ENCODE results near the gene CDH23.

Gene CDH23

GRCh38 chr10:71443676-71444075, 47.0 kb downstream of the CDH23 start:
- no peak for DNase-seq

GRCh38 chr10:71444284-71445054, 47.7 kb downstream of the CDH23 start:
- no peak for DNase-seq

DNA sequence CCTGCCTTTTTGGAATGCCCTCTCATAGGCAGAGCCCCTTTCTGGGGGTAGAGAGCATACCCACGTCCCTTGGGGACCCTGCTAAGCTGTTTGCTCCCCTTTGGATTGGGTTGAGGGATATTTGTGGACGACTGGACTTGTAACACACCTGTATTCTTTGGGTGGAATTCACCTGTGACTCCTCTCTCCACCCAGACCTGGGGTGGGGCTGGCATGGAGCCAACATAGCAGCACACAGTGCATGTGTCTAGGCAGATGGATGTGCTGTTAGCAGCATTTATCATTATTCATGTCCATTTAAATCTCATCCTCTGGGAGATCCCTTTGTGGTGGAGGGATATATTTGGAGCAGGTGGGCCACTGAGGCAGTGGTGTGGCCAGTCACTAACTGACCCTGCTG, 51.0 kb downstream of the CDH23 start:
- no peak for DNase-seq

DNA sequence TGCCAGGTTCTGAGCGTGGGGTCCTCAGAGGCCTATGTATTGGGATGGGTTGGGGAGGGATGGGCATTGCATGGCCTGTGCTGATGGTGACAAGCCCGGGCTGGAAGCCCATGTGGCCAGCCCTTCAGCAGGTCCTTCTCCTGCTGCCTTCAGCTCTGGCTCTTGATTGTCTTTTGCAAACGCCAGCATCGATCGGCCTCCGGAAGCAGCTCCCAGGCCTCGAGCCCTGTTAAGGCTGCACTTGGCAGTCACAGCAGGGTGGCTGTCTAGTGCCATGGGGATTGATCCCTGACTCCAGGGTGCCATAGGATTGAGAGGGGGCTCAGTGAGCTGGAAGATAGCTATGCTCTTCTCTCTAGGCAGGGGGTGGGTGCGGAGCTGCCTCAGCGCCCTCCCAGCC, 51.4 kb downstream of the CDH23 start:
- no peak for DNase-seq

DNA sequence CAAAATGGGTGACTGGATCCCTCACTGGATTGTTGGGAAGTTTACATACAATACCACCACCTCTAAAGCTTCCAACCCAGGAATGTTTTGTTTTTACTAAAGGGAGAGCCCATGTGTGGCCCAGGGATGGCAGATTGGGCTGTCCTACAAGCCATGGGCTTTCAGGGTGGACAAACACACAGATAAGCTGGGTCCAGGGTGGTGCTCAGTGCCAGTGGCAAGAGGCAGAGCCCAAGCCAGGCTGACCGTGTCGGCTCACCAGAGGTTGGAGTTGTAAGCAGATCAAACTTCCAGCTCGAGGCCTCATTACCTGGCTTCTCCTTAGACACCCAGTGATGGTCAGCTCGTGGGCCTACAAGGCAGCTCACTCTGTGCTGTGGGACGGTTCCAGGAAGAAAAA, 52.3 kb downstream of the CDH23 start:
- DNase-seq, result no peak

DNA sequence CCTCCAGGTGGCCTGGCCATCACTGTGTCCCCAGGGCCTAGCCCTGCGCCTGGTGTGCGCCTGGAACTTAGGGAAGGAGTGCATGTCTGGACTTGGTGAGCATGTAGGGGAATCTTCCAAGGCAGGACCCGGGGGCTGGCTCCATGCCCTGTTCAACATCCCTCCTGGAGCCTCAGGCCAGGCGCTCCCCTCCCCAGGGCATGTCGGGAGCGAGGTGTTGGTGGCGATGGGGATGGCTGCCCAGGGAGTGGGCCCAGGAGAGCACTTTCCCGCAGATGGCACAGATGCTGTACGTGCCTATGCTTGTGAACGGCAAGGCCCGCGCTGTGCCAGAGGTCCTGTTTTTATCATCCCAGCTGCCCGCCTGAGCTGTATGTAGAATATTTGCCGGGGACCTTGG, 55.0 kb downstream of the CDH23 start:
- DNase-seq, result no peak

- no peak for DNase-seq
These were observed 56.5 kb downstream of the CDH23 start for GRCh38 chr10:71453186-71453585.

DNA sequence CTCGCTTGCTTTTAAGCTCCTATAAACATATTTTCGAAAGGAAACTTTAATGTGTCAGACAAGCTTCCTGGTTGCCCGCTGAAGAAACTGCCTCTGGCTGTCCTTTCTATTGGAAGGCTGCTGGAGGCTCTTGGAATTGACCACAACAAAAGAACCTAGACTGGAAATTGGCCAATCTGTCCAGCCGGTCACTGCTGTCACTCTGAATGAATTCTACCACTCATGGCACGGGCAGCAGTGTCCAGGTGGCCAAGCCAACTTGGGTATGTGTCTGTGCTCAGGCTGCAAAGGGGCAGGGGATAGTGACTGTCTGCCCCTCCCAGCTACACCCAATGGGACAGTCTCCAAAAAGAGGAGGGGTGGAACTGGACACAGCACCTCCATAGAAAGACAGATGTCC, 57.6 kb downstream of the CDH23 start:
- DNase-seq, result no peak

DNA sequence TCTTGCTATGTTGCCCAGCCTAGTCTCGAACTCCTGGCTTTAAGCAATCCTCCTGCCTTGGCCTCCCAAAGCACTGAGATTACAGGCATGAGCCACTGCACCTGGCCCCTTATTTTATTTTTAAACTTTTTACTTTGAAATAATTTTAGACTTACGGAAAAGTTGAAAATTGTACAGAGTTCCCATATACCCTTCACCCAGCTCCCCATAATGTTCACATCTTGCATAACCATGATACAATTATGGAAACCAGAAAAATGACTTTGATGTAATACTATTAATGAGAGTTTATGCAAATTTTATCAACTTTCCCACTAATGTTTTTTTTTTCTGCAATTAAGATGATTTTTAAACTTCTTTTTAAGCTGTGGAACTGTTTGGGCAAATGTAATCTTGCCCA, 58.3 kb downstream of the CDH23 start:
- DNase-seq, result no peak

- DNase-seq, result no peak
These were observed 59.9 kb downstream of the CDH23 start for GRCh38 chr10:71456631-71457030.

DNA sequence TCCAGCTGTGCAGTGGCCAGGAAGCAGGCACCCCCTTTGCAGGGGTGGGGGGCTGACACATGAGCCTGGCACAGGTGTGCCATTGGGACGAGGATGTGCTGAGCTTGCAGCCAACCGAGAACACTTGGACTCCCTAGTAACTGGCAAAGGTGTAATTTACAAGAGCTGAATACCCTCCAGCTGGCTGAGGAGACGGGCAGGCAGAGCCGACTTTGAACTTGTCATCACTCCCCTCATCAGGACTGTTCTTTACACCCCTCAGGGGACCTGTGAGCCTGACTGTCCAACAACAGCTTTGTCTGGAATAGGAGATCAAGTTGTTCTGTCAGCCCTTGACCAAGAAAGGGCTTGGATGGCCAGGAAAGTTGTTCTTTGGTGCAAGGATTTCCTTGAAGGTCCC, 61.2 kb downstream of the CDH23 start:
- DNase-seq, result no peak

DNA sequence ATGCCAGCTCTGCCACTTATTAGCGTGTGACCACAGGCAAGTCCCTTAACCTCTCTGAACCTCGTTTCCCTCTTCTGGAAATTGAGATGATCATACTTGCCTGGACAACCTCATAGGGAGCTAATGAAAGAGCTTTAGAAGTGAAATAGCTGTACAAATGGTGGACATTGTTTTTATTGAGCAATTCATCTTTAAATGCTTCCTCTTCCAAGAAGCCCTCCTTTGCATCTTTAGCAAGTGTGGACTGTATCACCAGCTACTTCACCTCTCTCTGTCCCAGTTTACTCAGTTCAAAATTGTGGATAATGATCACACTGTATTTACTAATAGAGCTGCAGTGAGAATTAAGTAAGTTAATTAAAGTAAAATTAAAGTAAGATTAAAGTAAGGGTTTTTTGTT, 61.7 kb downstream of the CDH23 start:
- DNase-seq, result no peak

DNA sequence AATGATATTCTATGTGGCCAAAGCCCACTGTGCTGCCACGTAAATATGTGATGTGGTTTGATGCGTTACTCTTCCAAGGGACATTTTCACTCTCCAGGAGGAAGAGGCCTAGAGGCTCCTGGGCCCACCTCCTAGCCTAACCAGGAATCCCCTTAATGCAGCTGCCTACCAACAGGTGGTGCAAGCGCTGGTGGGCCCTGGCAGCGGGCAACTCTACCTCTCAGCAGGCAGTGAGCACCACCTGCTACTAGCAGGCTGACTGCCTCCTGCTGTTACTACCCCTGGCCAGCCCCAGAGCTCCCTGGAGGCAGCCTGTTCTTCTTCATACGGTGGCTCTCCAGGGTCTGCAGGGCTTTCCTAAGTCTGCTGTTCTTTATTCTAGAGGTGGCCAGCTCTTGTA, 62.8 kb downstream of the CDH23 start:
- DNase-seq, result no peak

- DNase-seq, result no peak
These were observed 63.9 kb downstream of the CDH23 start for GRCh38 chr10:71460615-71461014.

DNA sequence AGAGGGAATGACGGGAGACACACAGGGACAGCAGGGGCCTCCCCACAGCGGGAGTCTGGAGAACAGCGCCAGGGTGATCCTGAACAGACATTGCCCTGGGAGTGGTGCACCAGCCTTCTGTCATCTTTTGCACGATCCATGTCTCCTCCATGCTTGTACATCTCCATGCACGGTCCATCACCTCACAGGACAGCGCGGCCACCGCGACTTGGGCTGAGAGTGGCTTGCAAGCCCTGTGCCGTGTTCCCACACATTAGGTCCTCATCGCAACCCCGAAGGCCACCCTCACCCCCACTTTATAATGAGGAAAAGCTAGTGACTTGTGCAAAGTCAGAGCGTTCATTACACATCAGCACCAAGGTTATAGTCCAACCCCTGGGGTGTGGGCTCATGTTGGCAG, 64.7 kb downstream of the CDH23 start:
- DNase-seq, result no peak

DNA sequence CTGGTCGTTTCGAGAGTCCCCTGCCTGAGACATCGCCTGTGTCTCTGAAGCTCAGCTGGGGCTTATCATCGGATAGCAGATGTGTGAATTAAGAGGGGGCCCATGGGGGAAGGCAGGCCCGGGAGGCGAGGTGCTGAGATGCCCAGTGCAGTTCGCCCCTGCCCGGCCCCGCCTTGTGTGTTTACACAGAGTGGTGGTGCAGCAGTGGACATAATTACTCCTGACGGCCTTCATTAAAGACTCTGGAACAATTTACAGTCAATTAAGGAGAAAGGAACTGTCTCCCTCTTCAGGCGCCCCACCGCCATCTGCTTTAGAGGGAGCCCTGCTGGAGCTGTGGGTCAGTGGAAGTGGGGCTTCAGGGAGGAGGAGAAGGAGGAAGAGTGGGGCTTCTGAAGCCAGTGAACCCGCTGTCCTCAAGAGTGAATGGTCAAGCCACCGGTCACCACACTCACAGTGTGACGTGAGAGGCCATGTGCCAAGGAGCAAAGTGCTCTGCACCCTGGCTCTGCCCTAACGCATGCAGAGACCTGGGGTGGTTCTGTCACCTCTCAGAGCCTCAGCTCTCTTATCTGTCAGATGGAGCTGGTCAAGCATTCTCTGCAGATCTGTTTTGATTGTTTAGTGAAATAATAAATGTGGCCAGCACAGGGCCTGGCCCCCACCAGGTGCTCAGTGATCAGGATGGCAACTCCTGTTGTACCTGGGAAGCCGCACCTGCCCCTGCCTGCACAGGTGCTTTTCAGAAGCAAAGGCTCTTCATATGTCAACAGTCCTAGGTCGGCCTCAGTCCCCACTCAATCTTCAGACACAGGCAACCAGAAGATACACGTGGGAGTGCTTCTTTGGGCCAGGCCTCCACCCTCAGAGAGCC, 65.6 kb downstream of the CDH23 start:
- no peak for DNase-seq

DNA sequence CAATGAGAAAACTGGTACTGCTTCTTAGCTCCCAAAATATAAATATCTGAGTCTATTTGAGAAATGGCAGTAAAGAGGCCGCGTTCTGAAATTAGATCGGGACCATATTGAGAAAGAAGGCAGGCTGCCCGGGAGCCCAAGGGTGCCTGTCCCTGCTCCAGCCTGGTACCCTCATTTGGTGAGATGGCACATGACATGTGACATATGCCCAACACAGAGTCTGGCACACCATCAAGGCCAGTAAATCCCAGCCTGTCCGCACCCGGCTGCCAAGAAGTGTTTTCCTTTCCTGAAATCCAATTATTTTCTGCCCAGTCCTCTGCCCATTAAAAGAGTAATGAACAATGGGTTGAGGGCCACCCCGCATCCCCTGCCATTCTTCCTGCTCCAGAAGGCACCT, 66.4 kb downstream of the CDH23 start:
- no peak for DNase-seq

DNA sequence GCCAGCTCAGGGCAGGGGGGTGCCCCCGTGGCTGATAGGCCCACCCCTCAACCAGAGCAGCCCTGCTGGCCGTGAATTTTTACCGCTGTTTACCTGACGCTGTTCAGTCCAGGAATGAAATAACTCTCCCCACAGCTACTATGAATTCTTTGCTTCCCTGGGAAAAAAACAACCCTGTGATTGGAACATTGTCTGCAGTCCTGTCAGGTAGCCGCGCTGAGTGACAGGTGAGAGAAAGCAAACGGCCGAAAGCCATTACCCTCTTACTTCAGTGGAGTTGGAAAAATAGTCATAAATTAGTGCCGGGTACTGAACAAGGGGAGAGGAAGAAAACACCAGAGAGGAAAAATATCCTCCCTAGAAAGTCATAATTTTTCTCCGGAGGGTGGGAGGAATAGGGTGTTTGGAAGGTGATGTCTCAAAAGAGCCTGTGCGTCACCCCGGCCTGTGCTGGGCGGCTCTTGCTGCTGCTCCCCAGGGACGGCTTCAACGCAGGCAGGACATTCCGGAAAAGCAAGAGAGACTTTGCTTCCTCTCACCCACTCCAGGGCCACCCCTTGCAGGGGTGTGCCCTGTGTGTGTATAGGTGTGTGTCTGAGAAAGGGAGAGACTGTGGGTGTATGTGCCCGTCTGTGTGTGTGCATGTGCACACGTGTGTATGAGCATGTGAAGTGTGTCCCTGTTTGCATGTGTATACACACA, 69.0 kb downstream of the CDH23 start:
- no peak for DNase-seq

DNA sequence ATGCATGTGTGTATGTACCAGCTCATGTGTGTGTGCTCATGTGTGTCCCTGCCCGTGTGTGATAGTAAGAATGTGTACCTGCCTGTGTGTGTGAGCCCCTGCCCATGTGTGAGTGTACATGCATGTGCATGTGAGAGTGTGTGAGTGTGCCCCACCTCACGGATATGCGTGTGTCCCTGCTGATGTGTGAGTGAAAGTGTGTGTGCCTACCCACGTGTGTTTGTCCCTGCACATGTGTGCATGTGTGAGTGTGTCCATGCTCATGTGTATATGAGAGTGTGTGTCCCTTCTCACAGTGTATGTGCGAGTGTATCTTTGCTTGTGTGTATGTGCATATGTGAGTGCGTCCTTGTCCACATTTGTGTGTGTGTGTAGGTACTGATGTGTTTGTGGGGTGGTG, 69.6 kb downstream of the CDH23 start:
- no peak for DNase-seq

- no peak for DNase-seq
These were observed 70.4 kb downstream of the CDH23 start for GRCh38 chr10:71467161-71467560.

DNA sequence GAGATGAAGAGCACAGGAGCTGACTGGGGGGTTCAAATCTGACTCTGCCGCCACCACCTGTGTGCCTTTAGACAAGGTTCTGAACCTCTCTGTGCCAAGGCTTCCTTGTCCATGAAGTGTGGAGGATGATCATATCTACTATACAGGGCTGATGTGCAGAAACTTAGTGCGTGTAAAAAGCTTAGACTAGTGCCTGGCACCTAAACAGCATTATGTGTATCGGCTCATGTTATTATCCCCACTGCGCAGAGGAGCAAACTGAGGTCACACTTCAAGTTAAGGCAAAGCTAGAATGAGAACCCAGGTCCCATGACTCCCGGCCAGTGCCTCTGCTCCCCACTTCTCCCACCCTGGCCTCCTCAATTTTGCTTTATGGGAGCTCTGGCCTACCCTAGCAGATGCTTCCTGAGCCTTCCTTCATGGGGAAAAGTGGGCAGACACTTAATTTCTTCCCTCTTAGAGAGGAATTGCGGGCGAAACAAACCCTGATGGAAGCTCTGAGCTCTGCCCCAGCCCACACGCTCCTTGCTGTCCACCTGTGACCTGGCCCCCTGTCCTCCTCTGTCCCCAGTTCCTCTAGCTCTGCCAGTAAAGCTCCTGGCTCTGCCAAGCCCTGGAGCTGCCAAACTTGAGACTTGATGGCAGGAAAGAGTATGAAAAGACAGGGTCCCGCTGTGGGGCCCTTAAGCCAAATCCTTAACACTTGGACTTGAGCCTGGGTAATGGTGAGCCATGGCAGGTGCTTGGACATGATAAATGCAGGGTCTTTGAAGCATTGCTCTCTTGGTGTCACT, 71.0 kb downstream of the CDH23 start:
- no peak for DNase-seq

DNA sequence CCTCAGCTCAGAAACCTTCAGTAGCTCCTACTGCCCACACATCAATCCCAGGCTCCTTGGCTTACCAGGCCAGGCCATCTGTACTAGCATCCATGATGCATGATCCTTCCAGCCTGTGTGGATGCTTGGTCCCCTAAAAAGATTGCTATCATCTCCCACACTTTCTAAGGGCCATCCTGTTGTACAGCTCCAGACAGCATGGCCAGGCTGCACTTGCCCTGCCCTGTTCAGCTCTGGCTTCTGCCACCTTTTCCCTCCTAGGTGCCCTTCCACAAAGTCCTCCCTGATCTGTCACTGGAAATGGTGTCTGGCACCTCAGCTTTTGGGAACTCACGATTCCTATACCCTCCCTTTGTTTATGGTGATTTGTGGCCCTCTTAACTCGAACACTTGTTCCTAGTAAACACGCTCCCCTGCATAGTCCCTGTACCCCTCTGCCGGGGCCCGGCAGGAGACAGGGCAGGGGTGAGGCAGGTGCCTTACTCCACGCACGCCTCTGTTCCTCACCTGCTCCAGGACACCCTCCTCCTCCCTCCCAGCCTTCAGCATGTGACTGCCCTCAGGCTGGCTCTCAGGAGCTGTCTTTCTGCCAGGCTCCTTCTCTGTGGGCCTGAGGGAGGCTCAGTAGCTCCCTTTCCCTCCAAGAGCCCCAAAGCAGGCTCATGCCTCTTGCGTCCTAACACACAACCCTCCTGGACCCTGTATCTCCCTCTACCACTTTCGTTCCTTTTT, 71.8 kb downstream of the CDH23 start:
- no peak for DNase-seq
